CD4-positive, alpha-beta T cell (primary cell): ENCODE results near the gene VWA1. TPM values are rescaled to one million over a fixed set of nuclear protein-coding genes. Genes with fewer than 3 reads are reported as not detected.

Experiments
- ATAC-seq: fragments of 200-7000 bp; cut with Tn5 transposase; one replicate; pipeline ENCODE4 v1.10.0; 2022; ENCODE audit warnings: mild to moderate bottlenecking; ENCODE audit not compliant: poor library complexity
- CTCF ChIA-PET: fragments of 350-600 bp; sonication (Branson Sonifier 250); formaldehyde crosslinking; loops from one replicate; lab custom pipeline; 2021; ENCODE audit warnings: antibody characterized with exemption, inconsistent platforms; lab: Charles Lee
- POLR2A ChIA-PET: fragments of 350-600 bp; sonication (Branson Sonifier 250); formaldehyde crosslinking; loops from one replicate; lab custom pipeline; 2021; ENCODE audit warnings: antibody characterized with exemption, inconsistent platforms; lab: Charles Lee
- DNase-seq, 14 experiments: peaks; one replicate each; pipeline ENCODE4 v3.0.0-alpha.2; 2013 to 2020; ENCODE audit warnings: mixed read lengths in 2 of 14
- H3K27ac ChIP-seq, 2 donors: one replicate each; pipeline versions ENCODE4 v1.5.1 to v1.7.0; 2013; ENCODE audit warnings: low read length in 2 of 2, low read depth in 1 of 2, mild to moderate bottlenecking in 1 of 2
- H3K27me3 ChIP-seq, 2 experiments: 1 replicate in 1 of 2; 2 replicates in 1 of 2; pipeline versions ENCODE4 v1.6.1 to v1.7.0; 2013; ENCODE audit warnings: low read length in 2 of 2, control low read depth in 1 of 2, mild to moderate bottlenecking in 1 of 2, moderate library complexity in 1 of 2; ENCODE audit not compliant: insufficient read depth in 2 of 2, control insufficient read depth in 1 of 2
- H3K36me3 ChIP-seq: one replicate; pipeline ENCODE4 v1.6.1; 2013; ENCODE audit warnings: low read length, control low read depth; ENCODE audit not compliant: insufficient read depth
- H3K4me1 ChIP-seq: one replicate; pipeline ENCODE4 v1.6.1; 2013; ENCODE audit warnings: low read length, control low read depth; ENCODE audit not compliant: insufficient read depth
- H3K4me3 ChIP-seq: one replicate; pipeline ENCODE4 v1.5.1; 2013; ENCODE audit warnings: mild to moderate bottlenecking, low read length, moderate library complexity
- H3K9me3 ChIP-seq, 2 experiments: 1 replicate in 1 of 2; 2 replicates in 1 of 2; pipeline versions ENCODE4 v1.6.1 to v1.7.0; 2013; ENCODE audit warnings: low read length in 2 of 2, mild to moderate bottlenecking in 2 of 2, control low read depth in 1 of 2, moderate library complexity in 1 of 2; ENCODE audit not compliant: control insufficient read depth in 1 of 2, insufficient read depth in 1 of 2
- H3K27ac Mint-ChIP-seq: one replicate; pipeline ENCODE4 v1.8.0; 2020; ENCODE audit warnings: mixed read lengths
- H3K27me3 Mint-ChIP-seq: one replicate; pipeline ENCODE4 v1.8.0; 2021; ENCODE audit warnings: mixed read lengths
- H3K36me3 Mint-ChIP-seq: one replicate; pipeline ENCODE4 v1.8.0; 2021; ENCODE audit warnings: low read depth, mixed read lengths
- H3K4me1 Mint-ChIP-seq: one replicate; pipeline ENCODE4 v1.8.0; 2021; ENCODE audit warnings: low read depth, mixed read lengths
- H3K4me3 Mint-ChIP-seq: one replicate; pipeline ENCODE4 v1.8.0; 2020; ENCODE audit warnings: mild to moderate bottlenecking, mixed read lengths
- H3K9me3 Mint-ChIP-seq: one replicate; pipeline ENCODE4 v1.8.0; 2020; ENCODE audit warnings: mixed read lengths
- CTCF ChIP-seq: fragments of 200-600 bp; IDR thresholded peaks from one replicate; pipeline ENCODE4 v1.8.0; 2022; ENCODE audit warnings: antibody characterized with exemption, mild to moderate bottlenecking
- intact Hi-C, 2 experiments: fragments of 100-400 bp; cut with DNase I in 1 of 2; cut with micrococcal nuclease in 1 of 2; formaldehyde crosslinking; loops; one replicate each; pipeline versions ENCODE4 v1.15.1 to v1.9.0; 2023 to 2025; cut with DNase I, micrococcal nuclease
- total RNA-seq, 174 experiments: library from RNA in 2 of 174; stranded (reverse) in 2 of 174; gene quantifications; one replicate each; pipeline ENCODE4 v1.2.3 and lab custom pipeline; 2021 to 2026

The VWA1 gene
- total RNA-seq, 2 experiments from 2014 or later, result not detected

- ChIA-PET POLR2A (interaction anchor here (0.6 kb wide), 1 partner anchor 97 kb away, joined by 4 read pairs; no protein-coding TSS in a partner anchor), CTCF (no interaction called here)
- Mint-ChIP-seq H3K27me3 (peaks cover 33% of the 10 kb centered on the region), H3K4me3 (no peak overlapping the region), H3K9me3 (no peaks in the 10 kb centered on the region), H3K27ac (no peak overlapping the region), H3K4me1 (no peaks in the 10 kb centered on the region), H3K36me3 (no peaks in the 10 kb centered on the region)
- Histone ChIP-seq H3K4me3 (no peak overlapping the region), H3K4me1 (peaks cover 12% of the 10 kb centered on the region), H3K27me3 (peaks cover 44 to 53% of the 10 kb centered on the region in 2 experiments), H3K27ac (no peak overlapping the region), H3K9me3 (peaks cover 0 to 9% of the 10 kb centered on the region in 2 experiments), H3K36me3 (no peaks in the 10 kb centered on the region)
- TF ChIP-seq CTCF, result no peak
- ATAC-seq (no peak), DNase-seq (no peak)
- intact Hi-C loops, result no loop called here
These were observed 5.1 kb upstream of the VWA1 start for GRCh38 chr1:1430114-1430982.

- Histone ChIP-seq H3K27ac (no peak overlapping the region), H3K27me3 (peaks cover 43 to 55% of the 10 kb centered on the region in 2 experiments), H3K4me1 (peaks cover 18% of the 10 kb centered on the region), H3K4me3 (no peak overlapping the region), H3K36me3 (no peaks in the 10 kb centered on the region), H3K9me3 (peaks cover 0 to 11% of the 10 kb centered on the region in 2 experiments)
- H3K9me3 Mint-ChIP-seq, result no peaks in the 10 kb centered on the region
- H3K4me3 Mint-ChIP-seq, result no peak overlapping the region
- ATAC-seq (no peak), DNase-seq (no peak)
- POLR2A ChIA-PET, result no interaction called here
- H3K27ac Mint-ChIP-seq, result no peak overlapping the region
- intact Hi-C loops, result no loop called here
- TF ChIP-seq CTCF, result no peak
- H3K4me1 Mint-ChIP-seq, result no peaks in the 10 kb centered on the region
- H3K36me3 Mint-ChIP-seq, result no peaks in the 10 kb centered on the region
- CTCF ChIA-PET, result no interaction called here
- H3K27me3 Mint-ChIP-seq, result peaks cover 30% of the 10 kb centered on the region
These were observed 4.3 kb upstream of the VWA1 start for GRCh38 chr1:1430992-1431844.

- ChIA-PET POLR2A (no interaction called here), CTCF (no interaction called here)
- Mint-ChIP-seq H3K27me3 (peaks cover 29% of the 10 kb centered on the region), H3K4me3 (no peak overlapping the region), H3K4me1 (no peaks in the 10 kb centered on the region), H3K9me3 (no peaks in the 10 kb centered on the region), H3K27ac (no peak overlapping the region), H3K36me3 (no peaks in the 10 kb centered on the region)
- DNase-seq, result no peak
- peaks cover 45 to 57% of the 10 kb centered on the region in 2 experiments for H3K27me3 ChIP-seq
- no peak for ATAC-seq
- intact Hi-C loops, result no loop called here
- H3K36me3 ChIP-seq, result no peaks in the 10 kb centered on the region
- TF ChIP-seq CTCF, result no peak
- H3K4me3 ChIP-seq, result no peak overlapping the region
- peaks cover 24% of the 10 kb centered on the region for H3K4me1 ChIP-seq
- peaks cover 0 to 17% of the 10 kb centered on the region in 2 experiments for H3K9me3 ChIP-seq
- no peak overlapping the region for H3K27ac ChIP-seq
These were observed 3.6 kb upstream of the VWA1 start for GRCh38 chr1:1431845-1432273.
